Osteoblast (primary cell): ENCODE measurements around the gene INHA. TPM values are rescaled to one million over a fixed set of nuclear protein-coding genes. Genes with fewer than 3 reads are reported as not detected.

ENCODE experiments used
- DNase-seq: peaks from one replicate; pipeline ENCODE4 v3.0.0; 2011; ENCODE audit warnings: low spot score, mixed read lengths; ENCODE audit not compliant: insufficient read length; ENCODE audit errors: missing footprints
- H2AFZ ChIP-seq: 2 replicates; pipeline ENCODE4 v1.6.0; 2011; ENCODE audit warnings: mild to moderate bottlenecking, low read length
- H3K27ac ChIP-seq: 2 replicates; pipeline ENCODE4 v1.5.1; 2011; ENCODE audit warnings: mild to moderate bottlenecking, low read depth, low read length, moderate library complexity
- H3K27me3 ChIP-seq: 2 replicates; pipeline ENCODE4 v1.6.0; 2012; ENCODE audit warnings: mild to moderate bottlenecking, control low read depth, inconsistent platforms, low read length, moderate library complexity; ENCODE audit not compliant: insufficient read depth
- H3K36me3 ChIP-seq: 2 replicates; pipeline ENCODE4 v1.5.1; 2011; ENCODE audit warnings: mild to moderate bottlenecking, low read length, control low read depth, moderate library complexity; ENCODE audit not compliant: insufficient read depth
- H3K4me1 ChIP-seq: 2 replicates; pipeline ENCODE4 v1.5.1; 2011; ENCODE audit warnings: mild to moderate bottlenecking, low read length, control low read depth, moderate library complexity; ENCODE audit not compliant: insufficient read depth
- H3K4me2 ChIP-seq: 2 replicates; pipeline ENCODE4 v1.6.0; 2011; ENCODE audit warnings: mild to moderate bottlenecking, low read length; ENCODE audit not compliant: insufficient read depth
- H3K4me3 ChIP-seq: fragments of 200-600 bp; sonication (generic); 3 replicates; pipeline ENCODE4 v1.5.1; 2012; ENCODE audit warnings: mild to moderate bottlenecking, low read length, inconsistent platforms; ENCODE audit not compliant: insufficient read depth
- H3K79me2 ChIP-seq: 2 replicates; pipeline ENCODE4 v1.6.0; 2012; ENCODE audit warnings: mild to moderate bottlenecking, low read length, control low read depth, inconsistent platforms; ENCODE audit not compliant: insufficient read depth
- H3K9me3 ChIP-seq: 2 replicates; pipeline ENCODE4 v1.5.1; 2011; ENCODE audit warnings: low read depth, low read length, control low read depth
- H4K20me1 ChIP-seq: 2 replicates; pipeline ENCODE4 v1.6.0; 2012; ENCODE audit warnings: mild to moderate bottlenecking, low read length, control low read depth; ENCODE audit not compliant: insufficient read depth
- CTCF ChIP-seq: IDR thresholded peaks from 2 replicates; pipeline ENCODE4 v1.5.1; 2011; ENCODE audit warnings: mild to moderate bottlenecking, low read depth, low read length, moderate library complexity; ENCODE audit errors: extremely low read depth
- total RNA-seq: library from RNA; depleted of rRNA; stranded (reverse); fragments of >200 nt; gene quantifications from 2 replicates; pipeline ENCODE4 v1.2.3, GENCODE V29; 2012

The INHA gene
- under 0.01 and 0.29 TPM in 2 replicates for total RNA-seq

- Histone ChIP-seq H3K79me2 (peaks cover 4% of the 10 kb centered on the region), H2AFZ (peak within 1 kb of the TSS; percentile 63), H3K4me1 (no peaks in the 10 kb centered on the region), H3K27me3 (peaks cover 23% of the 10 kb centered on the region), H3K36me3 (peaks cover 10% of the 10 kb centered on the region), H3K4me2 (peak within 1 kb of the TSS; percentile 61), H3K9me3 (no peaks in the 10 kb centered on the region), H3K4me3 (peak within 1 kb of the TSS; percentile 78), H4K20me1 (peaks cover 7% of the 10 kb centered on the region), H3K27ac (no peak within 1 kb of the TSS)
- TF ChIP-seq CTCF, result no peak
- DNase-seq, result peak; percentile 90
These were observed at the start of gene INHA for GRCh38 chr2:219572237-219573001. TSS of gene INHA (plus strand) at chr2:219572310. CDS start at chr2:219572375, 65 bp downstream.

- peak overlapping the region; percentile 71 for H3K4me2 ChIP-seq
- no peak overlapping the region for H2AFZ ChIP-seq
These were observed 49.0 kb upstream of the INHA start for GRCh38 chr2:219523031-219523671.

GRCh38 chr2:219524817-219525216, 47.3 kb upstream of the INHA start:
- H2AFZ ChIP-seq, result no peak overlapping the region
- TF ChIP-seq CTCF, result no peak

More at GRCh38 chr2:219523031-219523671, 49.0 kb upstream of the INHA start:
- TF ChIP-seq CTCF, result no peak
- no peaks in the 10 kb centered on the region for H3K36me3 ChIP-seq
- peaks cover 19% of the 10 kb centered on the region for H3K27me3 ChIP-seq
- H4K20me1 ChIP-seq, result no peaks in the 10 kb centered on the region
- no peak overlapping the region for H3K27ac ChIP-seq
- DNase-seq, result no peak
- peak overlapping the region; percentile 65 for H3K4me3 ChIP-seq
- H3K4me1 ChIP-seq, result peaks cover 16% of the 10 kb centered on the region
- no peaks in the 10 kb centered on the region for H3K9me3 ChIP-seq
- no peaks in the 10 kb centered on the region for H3K79me2 ChIP-seq

More at GRCh38 chr2:219524817-219525216, 47.3 kb upstream of the INHA start:
- Histone ChIP-seq H3K27ac (no peak overlapping the region), H3K36me3 (no peaks in the 10 kb centered on the region), H3K27me3 (peaks cover 35% of the 10 kb centered on the region), H3K4me3 (no peak overlapping the region), H4K20me1 (no peaks in the 10 kb centered on the region), H3K79me2 (no peaks in the 10 kb centered on the region), H3K9me3 (no peaks in the 10 kb centered on the region), H3K4me2 (no peak overlapping the region), H3K4me1 (peaks cover 18% of the 10 kb centered on the region)
- DNase-seq, result no peak
